Measurements from ENCODE around the gene COP1.
"Not testable (repeated sequence)": the region's sequence is repeated elsewhere in the genome, so short reads cannot be mapped to it uniquely, and the experiment has no call there.

Gene COP1

DNA sequence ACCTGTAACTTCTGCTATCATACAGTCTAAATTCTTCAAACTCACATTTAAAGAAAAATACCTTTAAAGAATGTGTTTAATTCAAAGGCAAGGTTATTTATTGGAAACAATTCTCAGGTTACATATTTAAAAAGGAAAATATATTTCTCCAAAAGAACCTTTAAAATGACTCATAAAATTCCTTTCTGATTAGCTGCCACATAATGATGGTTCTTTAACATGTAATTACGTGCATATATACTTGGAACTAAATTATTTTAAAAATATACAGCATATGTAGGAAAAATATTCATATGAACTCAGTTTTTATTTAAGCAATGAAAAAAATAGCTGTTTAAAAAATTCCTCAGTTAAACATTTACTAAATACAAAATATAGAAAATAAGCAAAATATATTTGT, 173.6 kb downstream of the COP1 start:
- no peak for DNase-seq (ENCODE audit: low spot score)

DNA sequence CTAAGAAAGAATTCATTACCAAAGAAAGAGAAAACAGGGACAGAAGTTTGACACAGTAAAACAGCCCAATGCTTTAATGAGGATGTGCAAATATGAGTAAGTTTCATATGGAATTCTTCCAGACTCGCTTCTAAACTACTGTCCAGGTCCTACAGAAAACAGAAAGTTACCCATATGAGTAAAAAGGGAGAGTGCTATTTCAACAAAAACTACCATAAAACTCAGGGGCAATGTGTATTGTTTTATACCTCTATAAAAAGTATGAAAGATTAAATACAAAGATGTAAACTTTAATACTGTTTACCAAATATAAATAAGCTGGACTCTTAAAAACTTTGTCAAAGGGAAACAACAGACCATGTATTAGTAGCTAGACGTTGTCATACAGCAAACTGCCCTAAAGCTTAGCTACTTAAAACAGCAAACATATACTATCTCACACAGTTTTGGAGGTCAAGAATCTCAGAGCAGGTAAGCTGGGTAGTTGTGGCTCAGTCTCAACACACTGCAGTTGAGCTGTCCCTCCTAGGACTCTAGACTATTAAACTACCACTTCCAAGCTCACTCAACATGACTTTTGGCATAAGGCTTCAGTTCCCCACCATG, 174.9 kb downstream of the COP1 start:
- no peak for DNase-seq (ENCODE audit: low spot score)

DNA sequence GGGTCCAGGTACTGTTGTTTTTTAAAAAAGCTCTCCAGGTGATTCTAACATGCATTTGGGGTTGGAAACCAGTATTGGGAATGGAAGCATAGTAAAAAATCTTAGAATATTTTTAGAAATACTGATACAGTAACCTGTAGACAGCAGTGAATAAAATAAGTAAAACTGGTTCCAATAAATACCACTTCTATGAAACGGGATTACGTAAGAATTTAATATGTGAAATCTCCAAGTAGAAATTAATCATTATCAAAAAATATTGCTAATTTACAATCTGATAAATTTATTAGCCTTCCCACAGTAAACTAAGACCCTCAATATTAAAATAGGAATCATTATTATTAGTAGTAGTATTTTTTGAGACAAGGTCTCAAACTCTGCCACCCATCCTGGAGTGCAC, 177.5 kb downstream of the COP1 start:
- no peak for DNase-seq (ENCODE audit: low spot score)

DNA sequence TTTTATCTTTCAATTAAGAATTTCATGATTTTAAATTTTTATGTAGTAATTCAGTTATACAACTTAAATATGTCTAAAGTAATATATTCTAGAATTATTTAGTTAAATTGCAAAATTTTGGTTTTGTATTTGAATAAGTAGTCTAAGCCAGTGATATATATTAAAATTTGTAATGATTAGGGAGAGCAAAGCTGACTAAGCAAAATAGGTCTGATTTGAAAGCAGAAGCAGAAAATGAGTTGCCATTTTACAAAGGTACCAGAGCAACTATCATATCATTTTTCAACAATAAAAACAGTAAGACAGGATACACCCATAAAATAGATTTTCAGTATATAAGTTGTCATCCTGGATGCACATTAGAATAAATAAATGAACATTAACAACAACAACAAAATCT, 177.9 kb downstream of the COP1 start:
- DNase-seq (ENCODE audit: low spot score), result no peak

DNA sequence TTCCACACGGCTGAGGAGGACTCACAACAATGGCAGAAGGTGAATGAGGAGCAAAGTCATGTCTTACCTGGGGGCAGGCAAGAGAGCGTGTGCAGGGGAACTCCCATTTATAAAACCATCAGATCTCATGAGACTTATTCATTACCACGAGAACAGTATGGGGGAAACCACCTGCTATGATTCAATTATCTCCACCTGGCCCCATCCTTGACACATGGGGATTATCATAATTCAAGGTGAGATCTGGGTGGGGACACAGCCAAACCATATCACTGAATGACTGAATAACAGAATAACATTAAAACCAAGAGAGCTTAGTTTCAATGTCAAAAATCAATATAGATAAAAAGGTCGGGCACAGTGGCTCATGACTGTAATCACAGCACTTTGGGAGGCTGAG, 179.2 kb downstream of the COP1 start:
- not testable (repeated sequence) for DNase-seq (ENCODE audit: low spot score)

DNA sequence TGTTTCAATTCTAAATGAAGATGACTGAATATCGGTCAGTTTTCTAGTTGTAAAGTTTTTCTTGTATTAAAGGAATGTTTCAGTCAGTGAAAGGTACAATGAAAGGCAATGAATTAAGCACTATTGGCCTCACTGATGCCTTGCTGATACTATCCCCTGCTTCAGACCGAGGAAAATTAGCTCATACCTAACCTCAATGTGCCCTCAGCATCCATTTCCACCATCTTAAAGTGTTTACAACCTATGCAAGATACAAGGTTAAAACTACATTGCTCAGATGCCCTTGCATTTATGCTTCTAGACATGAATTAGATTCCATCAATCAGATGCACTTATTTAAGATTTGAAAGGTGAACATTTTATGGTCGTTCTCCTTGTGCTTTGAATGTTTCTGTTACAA, 184.5 kb downstream of the COP1 start:
- no peak for DNase-seq (ENCODE audit: low spot score)

DNA sequence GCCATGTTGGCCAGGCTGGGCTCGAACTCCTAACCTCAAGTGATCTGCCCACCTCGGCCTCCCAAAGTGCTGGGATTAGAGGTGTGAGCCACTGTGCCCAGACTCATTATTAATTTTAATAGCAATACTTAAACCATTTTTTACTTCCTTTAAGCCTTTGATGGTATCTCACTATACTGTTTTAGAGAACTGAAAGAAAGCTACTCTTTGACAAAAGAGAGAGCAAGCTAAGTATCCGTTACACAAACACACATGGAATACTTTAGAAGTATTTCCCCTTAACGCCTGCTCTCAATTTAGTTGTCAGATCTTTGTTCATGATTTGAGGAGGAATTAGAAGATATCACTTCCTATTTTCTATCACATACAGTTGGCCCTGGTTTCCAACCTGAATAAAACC, 189.4 kb downstream of the COP1 start:
- no peak for DNase-seq (ENCODE audit: low spot score)

DNA sequence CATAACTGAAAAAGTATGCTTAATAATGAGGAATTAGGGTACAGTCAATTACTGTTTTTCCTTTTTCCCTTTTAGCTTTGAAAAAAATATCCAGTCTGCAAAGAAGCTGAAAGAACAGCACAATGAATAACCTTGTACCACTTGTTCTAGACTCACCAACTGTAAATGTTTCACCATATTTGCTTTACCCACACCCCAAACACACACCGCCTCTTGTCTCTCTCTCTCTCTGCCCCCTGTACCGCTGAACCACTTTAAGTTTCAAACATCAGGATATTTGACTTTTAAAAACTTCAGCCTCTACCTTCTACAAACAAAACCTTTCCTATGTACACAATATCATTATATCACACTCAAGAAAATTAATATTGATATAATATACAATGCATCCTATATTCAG, 197.1 kb downstream of the COP1 start:
- no peak for DNase-seq (ENCODE audit: low spot score)

DNA sequence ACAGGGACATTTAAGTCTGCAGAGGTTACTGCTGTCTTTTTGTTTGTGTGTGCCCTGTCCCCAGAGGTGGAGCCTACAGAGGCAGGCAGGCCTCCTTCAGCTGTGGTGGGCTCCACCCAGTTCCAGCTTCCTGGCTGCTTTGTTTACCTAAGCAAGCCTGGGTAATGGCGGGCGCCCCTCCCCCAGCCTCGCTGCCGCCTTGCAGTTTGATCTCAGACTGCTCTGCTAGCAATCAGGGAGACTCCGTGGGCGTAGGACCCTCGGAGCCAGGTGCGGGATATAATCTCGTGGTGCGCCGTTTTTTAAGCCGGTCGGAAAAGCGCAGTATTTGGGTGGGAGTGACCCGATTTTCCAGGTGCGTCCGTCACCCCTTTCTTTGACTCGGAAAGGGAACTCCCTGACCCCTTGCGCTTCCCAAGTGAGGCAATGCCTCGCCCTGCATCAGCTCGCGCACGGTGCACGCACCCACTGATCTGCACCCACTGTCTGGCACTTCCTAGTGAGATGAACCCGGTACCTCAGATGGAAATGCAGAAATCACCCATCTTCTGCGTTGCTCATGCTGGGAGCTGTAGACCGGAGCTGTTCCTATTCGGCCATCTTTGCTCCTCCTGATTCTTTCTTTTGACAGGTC, 199.2 kb downstream of the COP1 start:
- not testable (repeated sequence) for DNase-seq (ENCODE audit: low spot score)

DNA sequence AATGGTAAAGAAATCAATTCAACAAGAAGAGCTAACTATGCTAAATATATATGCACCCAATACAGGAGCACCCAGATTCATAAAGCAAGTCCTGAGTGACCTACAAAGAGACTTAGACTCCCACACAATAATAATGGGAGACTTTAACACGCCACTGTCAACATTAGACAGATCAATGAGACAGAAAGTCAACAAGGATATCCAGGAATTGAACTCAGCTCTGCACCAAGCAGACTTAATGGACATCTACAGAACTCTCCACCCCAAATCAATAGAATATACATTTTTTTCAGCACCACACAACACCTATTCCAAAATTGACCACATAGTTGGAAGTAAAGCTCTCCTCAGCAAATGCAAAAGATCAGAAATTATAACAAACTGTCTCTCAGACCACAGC, 212.4 kb downstream of the COP1 start:
- not testable (repeated sequence) for DNase-seq (ENCODE audit: low spot score)

DNA sequence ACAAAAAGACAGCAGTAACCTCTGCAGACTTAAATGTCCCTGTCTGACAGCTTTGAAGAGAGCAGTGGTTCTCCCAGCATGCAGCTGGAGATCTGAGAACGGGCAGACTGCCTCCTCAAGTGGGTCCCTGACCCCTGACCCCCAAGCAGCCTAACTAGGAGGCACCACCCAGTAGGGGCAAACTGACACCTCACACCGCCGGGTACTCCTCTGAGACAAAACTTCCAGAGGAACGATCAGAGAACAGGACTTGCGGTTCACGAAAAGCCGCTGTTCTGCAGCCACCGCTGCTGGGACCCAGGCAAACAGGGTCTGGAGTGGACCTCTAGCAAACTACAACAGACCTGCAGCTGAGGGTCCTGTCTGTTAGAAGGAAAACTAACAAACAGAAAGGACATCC, 214.3 kb downstream of the COP1 start:
- not testable (repeated sequence) for DNase-seq (ENCODE audit: low spot score)

DNA sequence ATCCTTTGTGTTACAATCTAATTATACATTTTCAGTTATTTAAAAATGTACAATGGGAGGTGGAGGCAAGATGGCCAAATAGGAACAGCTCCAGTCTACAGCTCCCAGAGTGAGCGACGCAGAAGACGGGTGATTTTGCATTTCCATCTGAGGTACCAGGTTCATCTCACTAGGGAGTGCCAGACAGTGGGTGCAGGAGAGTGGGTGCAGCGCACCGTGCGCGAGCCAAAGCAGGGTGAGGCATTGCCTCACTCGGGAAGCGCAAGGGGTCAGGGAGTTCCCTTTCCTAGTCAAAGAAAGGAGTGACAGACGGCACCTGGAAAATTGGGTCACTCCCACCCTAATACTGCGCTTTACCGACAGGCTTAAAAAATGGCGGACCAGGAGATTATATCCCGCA, 214.9 kb downstream of the COP1 start:
- not testable (repeated sequence) for DNase-seq (ENCODE audit: low spot score)

DNA sequence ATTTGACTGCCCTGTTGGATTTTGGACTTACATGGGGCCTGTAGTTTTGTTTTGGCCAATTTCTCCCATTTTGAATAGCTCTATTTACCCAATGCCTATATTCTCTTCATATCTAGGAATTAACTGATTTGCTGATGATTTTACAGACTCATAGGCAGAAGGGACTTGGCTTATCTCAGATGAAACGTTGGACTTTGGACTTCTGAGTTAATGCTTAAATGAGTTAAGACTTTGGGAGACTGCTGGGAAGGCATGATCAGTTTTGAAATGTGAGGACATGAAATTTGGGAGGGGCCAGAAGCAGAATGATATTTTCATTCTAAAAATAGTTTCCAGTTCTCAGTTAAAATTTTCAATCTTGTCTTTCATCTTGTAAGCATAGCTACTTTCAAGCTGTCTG, 222.3 kb downstream of the COP1 start:
- DNase-seq (ENCODE audit: low spot score), result no peak

DNA sequence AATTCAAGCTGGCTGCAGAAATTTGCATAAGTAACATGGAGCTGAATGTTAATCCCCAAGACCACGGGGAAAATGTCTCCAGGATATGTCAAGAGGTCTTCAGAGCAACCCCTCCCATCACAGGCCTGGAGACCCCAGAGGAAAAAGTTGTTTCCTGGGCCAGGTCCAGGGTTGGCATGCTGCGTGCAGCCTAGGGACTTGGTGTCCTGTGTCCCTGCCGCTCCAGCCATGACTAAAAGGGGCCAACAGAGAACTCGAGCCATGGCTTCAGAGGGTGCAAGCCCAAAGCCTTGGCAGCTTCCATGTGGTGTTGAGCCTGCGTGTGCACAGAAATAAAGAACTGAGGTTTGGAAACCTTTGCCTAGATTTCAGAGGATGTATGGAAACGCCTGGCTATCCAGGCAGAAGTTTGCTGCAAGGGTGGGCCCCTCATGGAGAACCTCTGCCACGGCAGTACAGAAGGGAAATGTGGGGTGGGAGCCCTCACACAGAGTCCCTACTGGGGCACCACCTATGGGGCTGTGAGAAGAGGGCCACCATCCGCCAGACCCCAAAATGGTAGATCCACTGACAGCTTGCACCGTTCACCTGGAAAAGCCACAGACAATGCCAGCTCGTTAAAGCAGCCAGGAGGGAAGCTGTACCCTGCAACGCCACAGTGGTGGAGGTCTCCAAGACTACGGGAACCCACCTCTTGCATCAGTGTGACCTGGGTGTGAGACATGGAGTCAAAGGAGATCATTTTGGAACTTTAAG, 222.9 kb downstream of the COP1 start:
- no peak for DNase-seq (ENCODE audit: low spot score)

DNA sequence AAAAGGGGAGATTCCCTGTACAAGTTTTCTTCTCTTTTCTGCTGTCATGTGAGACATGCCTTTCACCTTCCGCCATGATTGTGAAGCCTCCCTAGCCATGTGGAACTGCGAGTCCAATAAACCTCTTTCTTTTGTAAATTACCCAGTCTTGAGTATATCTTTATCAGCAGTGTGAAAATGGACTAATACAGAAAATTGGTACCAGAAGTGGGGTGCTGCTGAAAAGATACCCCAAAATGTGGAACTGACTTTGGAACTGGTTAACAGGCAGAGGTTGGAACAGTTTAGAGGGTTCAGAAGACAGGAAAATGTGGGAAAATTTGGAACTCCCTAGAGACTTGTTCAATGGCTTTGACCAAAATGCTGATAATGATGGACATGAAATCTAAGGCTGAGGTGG, 223.7 kb downstream of the COP1 start:
- not testable (repeated sequence) for DNase-seq (ENCODE audit: low spot score)

DNA sequence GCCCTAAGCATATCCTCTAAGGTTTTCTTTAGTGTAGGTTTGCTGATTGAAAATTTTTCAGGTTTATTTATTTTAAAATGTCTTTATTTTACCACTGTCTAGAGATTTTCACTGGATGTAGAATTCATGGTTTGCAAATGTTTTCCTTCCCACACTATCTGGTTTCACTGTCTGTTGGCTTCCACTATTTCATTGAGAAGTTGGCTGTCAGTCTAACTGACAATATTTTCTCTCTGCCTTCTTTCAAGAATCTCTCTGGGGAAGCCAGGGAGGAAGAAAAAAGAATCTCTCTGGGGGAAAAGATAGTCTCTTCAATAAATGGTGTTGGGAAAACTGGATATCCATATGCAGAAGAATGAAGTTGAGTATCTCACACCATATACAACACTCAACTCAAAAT, 226.0 kb downstream of the COP1 start:
- DNase-seq (ENCODE audit: low spot score), result no peak

DNA sequence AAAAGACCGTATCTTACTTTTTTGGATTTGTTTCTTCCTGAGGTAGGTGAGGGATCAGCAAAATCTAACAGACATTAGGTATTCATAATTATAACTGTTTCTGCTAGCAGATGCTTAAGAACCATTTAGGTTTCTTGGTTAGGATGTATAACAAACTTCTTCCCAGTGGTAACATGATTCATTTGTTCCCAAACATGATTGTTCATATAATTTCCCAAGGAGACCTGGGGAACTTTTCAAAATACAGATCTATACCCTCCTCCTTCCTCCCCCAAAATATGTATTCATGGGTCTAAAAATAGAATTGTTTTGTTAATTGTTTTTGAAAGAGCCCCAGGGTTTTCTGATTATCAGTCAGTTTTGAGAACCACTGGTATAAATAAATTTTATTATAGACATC, 228.2 kb downstream of the COP1 start:
- no peak for DNase-seq (ENCODE audit: low spot score)

DNA sequence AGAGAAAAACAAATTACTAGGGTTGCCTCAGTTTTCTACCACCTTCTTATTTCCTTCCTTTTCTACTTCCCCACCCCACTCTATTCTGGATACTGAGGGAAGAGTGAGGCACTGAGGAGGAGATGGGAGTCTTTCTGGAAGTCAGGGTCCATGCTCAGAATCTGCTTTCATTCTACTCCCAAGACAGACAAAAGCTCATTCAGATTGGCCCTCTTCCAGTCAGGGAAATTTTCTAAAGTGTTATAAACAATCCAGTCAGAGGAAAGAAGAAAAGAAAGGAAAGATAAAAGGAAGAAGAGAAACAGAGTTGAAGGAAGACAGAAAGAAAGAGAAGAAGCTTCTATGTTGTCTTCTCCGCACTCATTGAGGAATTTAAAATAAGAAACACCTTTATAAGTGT, 228.6 kb downstream of the COP1 start:
- DNase-seq (ENCODE audit: low spot score), result no peak

DNA sequence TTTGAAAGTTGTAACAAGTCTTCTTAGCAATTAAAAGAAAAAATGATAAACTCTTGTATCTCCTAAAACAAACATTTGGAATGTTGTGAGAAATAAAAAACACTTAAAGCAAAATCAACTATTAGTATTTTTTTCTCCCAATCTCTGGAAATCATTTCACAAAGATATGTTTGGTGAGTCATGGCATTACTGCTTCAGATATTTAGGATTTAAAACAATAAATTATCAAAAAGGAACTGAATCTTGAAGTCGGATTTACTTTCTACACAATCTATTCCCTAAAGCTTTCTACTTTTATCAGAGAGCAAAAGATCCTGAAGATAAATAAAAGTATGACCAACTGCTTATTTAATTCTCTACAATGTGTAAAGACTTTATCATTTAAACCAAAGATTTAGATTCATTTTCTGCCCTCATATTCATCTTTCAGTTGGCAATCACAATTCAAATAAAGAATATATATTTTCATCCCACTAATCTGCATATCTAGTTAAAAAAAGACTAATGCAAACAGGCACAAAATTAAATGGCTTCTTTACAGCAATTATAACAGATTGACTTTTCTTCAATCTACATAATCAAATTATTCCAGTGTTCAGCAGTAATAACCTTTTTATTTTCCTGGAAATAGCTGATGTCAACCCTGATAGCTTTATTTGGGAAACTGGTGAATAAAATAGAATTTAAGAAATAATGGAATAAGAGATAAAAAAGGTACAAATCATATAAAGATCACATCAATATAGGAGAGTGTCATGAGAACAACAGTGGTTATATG, 230.0 kb downstream of the COP1 start:
- DNase-seq (ENCODE audit: low spot score), result no peak

DNA sequence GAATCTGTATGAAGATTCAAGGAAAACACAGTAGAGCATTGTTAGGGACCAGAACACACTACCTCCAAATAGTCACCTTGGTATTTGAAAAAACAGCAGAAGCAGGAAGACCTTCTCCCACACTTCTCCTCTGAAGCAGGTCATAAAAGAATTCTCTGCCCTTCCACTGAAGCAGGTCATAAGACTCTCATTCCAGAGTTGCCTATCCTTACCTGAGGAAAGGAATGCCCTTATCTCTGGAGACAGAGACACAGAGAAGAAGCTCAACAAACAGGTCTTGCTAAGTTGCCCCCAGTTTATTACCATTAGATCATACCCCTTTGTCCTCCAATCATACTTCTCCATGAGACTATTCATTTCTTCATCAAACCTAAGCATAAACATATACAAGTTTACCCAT, 237.9 kb downstream of the COP1 start:
- DNase-seq (ENCODE audit: low spot score), result no peak

DNA sequence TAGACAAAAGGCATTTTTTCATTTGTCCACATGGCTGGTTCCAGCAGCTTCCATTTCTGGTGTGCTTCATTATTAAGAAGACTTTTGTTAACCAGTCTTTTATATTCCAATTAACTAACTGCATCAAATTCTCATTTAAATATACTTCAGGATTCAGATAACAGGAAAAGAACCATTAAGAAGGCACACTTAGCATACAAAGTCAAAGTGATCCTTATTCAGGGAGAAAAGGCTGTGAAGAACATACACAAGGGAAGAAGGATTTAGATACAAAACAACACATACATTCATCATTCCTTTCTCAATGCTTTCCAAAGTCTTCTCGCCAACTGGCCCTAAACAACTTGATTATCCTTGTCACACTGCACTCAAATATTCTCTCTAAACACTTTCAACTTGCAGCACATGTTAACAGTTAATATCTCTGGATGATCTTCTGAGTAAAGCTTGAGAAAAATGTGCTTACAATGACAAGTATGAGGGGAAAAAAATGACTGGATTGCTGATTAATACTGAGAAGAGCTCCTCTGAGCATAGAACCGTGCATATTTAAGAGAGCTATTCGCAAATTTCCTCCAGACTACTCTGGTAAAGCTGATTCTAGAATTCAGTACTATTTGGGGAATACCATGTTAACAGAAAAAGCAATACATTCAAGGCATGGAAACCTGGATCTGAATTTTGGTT, 238.5 kb downstream of the COP1 start:
- no peak for DNase-seq (ENCODE audit: low spot score)

DNA sequence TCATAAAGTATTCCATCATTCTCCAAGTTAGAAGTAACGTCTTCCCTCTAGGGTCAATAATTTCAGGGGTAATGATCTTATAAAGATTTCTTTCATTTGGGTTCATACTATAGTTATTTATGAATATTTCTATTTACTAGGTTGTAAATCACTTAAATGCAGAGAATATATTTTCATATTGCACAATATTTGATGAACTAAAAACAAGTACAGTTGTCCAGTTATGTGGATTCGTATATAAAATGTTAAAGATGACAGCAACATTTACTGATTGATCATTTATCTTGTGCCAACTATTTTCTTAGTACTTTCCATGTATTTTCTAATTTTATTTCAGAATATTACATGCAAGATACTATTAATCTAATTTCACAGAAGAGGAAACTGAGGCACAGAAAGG, 243.3 kb downstream of the COP1 start:
- DNase-seq (ENCODE audit: low spot score), result no peak
